Spleen (tissue), 13 donors: ENCODE measurements around the gene COX7B2. TPM values are rescaled to one million over a fixed set of nuclear protein-coding genes. Genes with fewer than 3 reads are reported as not detected.
A peak's percentile ranks its signal among the peaks of the same experiment; 100 is the strongest.

Experiments used
- DNase-seq: peaks from one replicate; pipeline ENCODE4 v3.0.0-alpha.2; 2020
- H3K27ac ChIP-seq, 8 donors: fragments of 200-600 bp; sonication (generic) in 7 of 8; 1 replicate in 4 of 8; 2 replicates in 4 of 8; pipeline versions ENCODE4 v1.5.0 to v1.8.0; 2016 to 2021; ENCODE audit warnings: inconsistent platforms in 4 of 8, mild to moderate bottlenecking in 4 of 8, moderate library complexity in 1 of 8
- H3K27me3 ChIP-seq, 7 donors: fragments of 200-600 bp; sonication (generic) in 6 of 7; replicated peaks in 1 of 7; 1 replicate in 4 of 7; 2 replicates in 3 of 7; pipeline versions ENCODE4 v1.5.0 to v1.8.0; 2016 to 2021; ENCODE audit warnings: inconsistent platforms in 3 of 7, mild to moderate bottlenecking in 1 of 7
- H3K36me3 ChIP-seq, 6 donors: fragments of 200-600 bp; sonication (generic) in 5 of 6; 1 replicate in 4 of 6; 2 replicates in 2 of 6; pipeline versions ENCODE4 v1.5.0 to v1.8.0; 2016 to 2021; ENCODE audit warnings: inconsistent platforms in 2 of 6
- H3K4me1 ChIP-seq, 6 donors: fragments of 200-600 bp; sonication (generic) in 5 of 6; 1 replicate in 3 of 6; 2 replicates in 3 of 6; pipeline versions ENCODE4 v1.5.0 to v1.8.0; 2016 to 2021; ENCODE audit warnings: inconsistent platforms in 3 of 6
- H3K4me3 ChIP-seq, 8 donors: fragments of 200-600 bp; sonication (generic) in 7 of 8; 1 replicate in 4 of 8; 2 replicates in 4 of 8; pipeline versions ENCODE4 v1.5.0 to v1.8.0; 2016 to 2021; ENCODE audit warnings: inconsistent platforms in 4 of 8, mild to moderate bottlenecking in 4 of 8, moderate library complexity in 2 of 8
- H3K9me3 ChIP-seq, 8 donors: fragments of 200-600 bp; sonication (generic) in 7 of 8; 1 replicate in 4 of 8; 2 replicates in 4 of 8; pipeline versions ENCODE4 v1.5.0 to v1.8.0; 2016 to 2021; ENCODE audit warnings: inconsistent platforms in 4 of 8
- POLR2A ChIP-seq, 3 donors: fragments of 450-650 bp; IDR thresholded peaks; one replicate each; pipeline ENCODE4 v1.5.1; 2017; ENCODE audit warnings: antibody characterized with exemption in 3 of 3, mild to moderate bottlenecking in 1 of 3
- POLR2AphosphoS5 ChIP-seq, 3 donors: sonication (generic); formaldehyde crosslinking; IDR thresholded peaks; one replicate each; pipeline ENCODE4 v1.5.1; 2017; ENCODE audit warnings: antibody characterized with exemption in 3 of 3
- WGBS, 5 donors: extraction: QIAGEN DNeasy Blood & Tissue Kit in 3 of 5; methylation state at CpG; one replicate each; pipeline versions ENCODE4 v1.1.5 to v1.1.7; 2013 to 2018; 5-methylcytosine and 5-hydroxymethylcytosine counted together
- intact Hi-C: fragments of 100-400 bp; cut with DNase I; formaldehyde crosslinking; loops from one replicate; pipeline ENCODE4 v1.15.0; 2023; ENCODE audit warnings: low total_unique reads
- long read RNA-seq, 2 donors: transcript quantifications; one replicate each; lab custom pipeline, GENCODE V29; 2026
- polyA plus RNA-seq, 3 donors: library from polyadenylated mRNA; stranded (reverse); fragments of 200-250 nt; gene quantifications; one replicate each; pipeline ENCODE4 v1.2.1, GENCODE V29; 2013
- total RNA-seq, 7 donors: library from RNA; depleted of rRNA in 3 of 7; stranded (reverse); fragments of >200 nt in 3 of 7; fragmentation: NEBNext Ultra II Directional in 4 of 7; extraction: Animal tissue kit (Norgen Biotek cat#: 25700) in 4 of 7; gene quantifications; one replicate each; pipeline versions ENCODE4 v1.1.0 to v1.2.1, GENCODE V29; 2016 to 2021
- TF ChIP-seq, protein P1 (sequence below), 11 experiments: fragments of 200-600 bp in 7 of 11; fragments of 450-650 bp in 4 of 11; sonication (generic) in 4 of 11; IDR thresholded peaks in 8 of 11; conservative IDR thresholded peaks in 3 of 11; 1 replicate in 7 of 11; 2 replicates in 4 of 11; pipeline versions ENCODE4 v1.4.0 to v1.8.0; 2016 to 2021; ENCODE audit warnings: antibody characterized with exemption in 11 of 11, inconsistent platforms in 4 of 11, mild to moderate bottlenecking in 1 of 11
- donor health status: healthy with polysubstance abuse.
- donor health status: DM: no; HTN: no; CAD: no; lungs with moderate emphysema.
- donor health status: DM: no; HTN: no; CAD: no.
- donor health status: Bipolar disorder and iron deficiency.
- donor health status: healthy.
- donor health status: DM: no; HTN: no; CAD: no.
- donor health status: DM: yes; HTN: yes; CAD: no.

Gene COX7B2
- not detected for total RNA-seq
- polyA plus RNA-seq = not detected
- long read RNA-seq, donor 1 = 0 reads
- long read RNA-seq, donor 2 = 0 reads

DNA sequence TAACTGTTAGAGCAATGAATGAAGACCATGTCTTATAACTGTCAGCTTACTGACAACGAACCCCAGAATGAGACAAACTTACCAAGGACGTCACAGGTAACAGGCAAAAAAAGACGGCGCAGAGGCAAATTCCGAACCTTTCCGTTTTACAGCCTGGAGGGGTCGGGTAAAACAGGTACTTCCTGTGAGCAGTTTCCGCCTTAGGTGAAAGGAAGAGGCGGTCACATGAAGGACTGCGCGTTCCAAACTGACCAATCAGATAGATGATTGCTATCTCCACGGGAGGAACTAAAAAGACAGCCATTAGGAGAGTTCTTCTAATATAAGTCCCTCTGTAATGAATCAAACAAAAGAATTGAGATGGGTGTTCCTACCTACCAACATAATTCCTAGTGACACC, at the start of gene COX7B2:
TSS of gene COX7B2 (minus strand) at position 168 of the 400 bp plus-strand sequence. CDS start 174,053 bp downstream, outside the sequence.
- Histone ChIP-seq H3K27me3 (no peaks in the 10 kb centered on the region), H3K9me3 (no peaks in the 10 kb centered on the region), H3K4me1 (no peaks in the 10 kb centered on the region), H3K27ac (no peak within 1 kb of the TSS), H3K4me3 (no peak within 1 kb of the TSS), H3K36me3 (no peaks in the 10 kb centered on the region)
- TF ChIP-seq, protein P1, sequence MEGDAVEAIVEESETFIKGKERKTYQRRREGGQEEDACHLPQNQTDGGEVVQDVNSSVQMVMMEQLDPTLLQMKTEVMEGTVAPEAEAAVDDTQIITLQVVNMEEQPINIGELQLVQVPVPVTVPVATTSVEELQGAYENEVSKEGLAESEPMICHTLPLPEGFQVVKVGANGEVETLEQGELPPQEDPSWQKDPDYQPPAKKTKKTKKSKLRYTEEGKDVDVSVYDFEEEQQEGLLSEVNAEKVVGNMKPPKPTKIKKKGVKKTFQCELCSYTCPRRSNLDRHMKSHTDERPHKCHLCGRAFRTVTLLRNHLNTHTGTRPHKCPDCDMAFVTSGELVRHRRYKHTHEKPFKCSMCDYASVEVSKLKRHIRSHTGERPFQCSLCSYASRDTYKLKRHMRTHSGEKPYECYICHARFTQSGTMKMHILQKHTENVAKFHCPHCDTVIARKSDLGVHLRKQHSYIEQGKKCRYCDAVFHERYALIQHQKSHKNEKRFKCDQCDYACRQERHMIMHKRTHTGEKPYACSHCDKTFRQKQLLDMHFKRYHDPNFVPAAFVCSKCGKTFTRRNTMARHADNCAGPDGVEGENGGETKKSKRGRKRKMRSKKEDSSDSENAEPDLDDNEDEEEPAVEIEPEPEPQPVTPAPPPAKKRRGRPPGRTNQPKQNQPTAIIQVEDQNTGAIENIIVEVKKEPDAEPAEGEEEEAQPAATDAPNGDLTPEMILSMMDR (IDR thresholded peaks at IDR 0.05 in 8 of 11, conservative IDR thresholded peaks at IDR 0.05 in 3 of 11) = no peak
- TF ChIP-seq POLR2A (IDR thresholded peaks at IDR 0.05) (no peak), POLR2AphosphoS5 (IDR thresholded peaks at IDR 0.05) (no peak)
- intact Hi-C loops = no loop called here
- WGBS, 5 donors = 88 to 92% (median 90%) methylated on average over 12 of the region's 12 CpGs
- peak; percentile 17 for DNase-seq

DNA sequence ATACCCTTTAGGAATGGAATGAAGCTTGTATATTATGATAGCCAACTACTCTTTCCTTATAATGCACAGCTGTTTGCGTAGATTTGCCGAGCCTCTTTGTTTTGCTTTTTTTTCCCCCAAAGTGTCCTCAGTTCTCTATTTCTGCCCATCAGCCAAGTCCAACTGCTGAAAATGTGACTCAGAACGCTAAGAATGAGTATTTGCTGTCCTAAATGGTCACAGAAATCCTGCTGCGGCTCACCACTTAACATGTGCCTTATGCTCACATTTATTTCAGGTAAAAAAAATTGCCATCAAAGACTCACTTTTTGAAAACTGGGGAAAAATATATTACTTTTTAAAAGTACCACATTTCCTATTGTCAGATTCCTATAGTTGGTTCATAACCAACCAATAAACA, 47.4 kb upstream of the COX7B2 start:
- Histone ChIP-seq H3K27me3 (peaks cover 0 to 4% (median 0%) of the 10 kb centered on the region in 7 donors), H3K27ac (no peak overlapping the region), H3K4me1 (no peaks in the 10 kb centered on the region), H3K4me3 (no peak overlapping the region), H3K36me3 (no peaks in the 10 kb centered on the region), H3K9me3 (no peaks in the 10 kb centered on the region)
- 66 to 77% (median 70%) methylated on average over 4 of the region's 4 CpGs for WGBS, 5 donors
- TF ChIP-seq POLR2A (IDR thresholded peaks at IDR 0.05) = no peak
- no peak for TF ChIP-seq POLR2AphosphoS5 (IDR thresholded peaks at IDR 0.05)
- TF ChIP-seq, protein P1 (IDR thresholded peaks at IDR 0.05 in 8 of 11, conservative IDR thresholded peaks at IDR 0.05 in 3 of 11) = no peak
- intact Hi-C loops = no loop called here
- DNase-seq = no peak

DNA sequence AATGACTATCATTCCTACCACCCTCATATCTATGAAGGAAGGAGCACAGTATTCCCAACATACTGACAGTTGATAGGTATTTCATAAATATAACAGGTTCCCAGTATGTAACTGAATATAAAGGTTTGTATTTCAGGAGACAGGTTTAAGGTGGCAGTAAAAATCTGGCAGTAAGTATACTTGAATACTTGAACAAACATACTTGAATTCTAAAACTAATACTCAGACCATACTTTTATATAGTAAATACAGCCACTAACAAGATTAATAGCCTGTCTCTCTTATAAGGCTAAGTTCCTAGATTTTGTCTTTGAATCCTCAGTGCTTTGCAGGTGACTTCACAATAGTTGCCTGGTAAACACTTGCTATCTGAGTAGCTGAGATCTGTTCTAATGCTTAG, 46.6 kb upstream of the COX7B2 start:
- H3K9me3 ChIP-seq = no peaks in the 10 kb centered on the region
- TF ChIP-seq POLR2AphosphoS5 (IDR thresholded peaks at IDR 0.05) = no peak
- no peak for TF ChIP-seq POLR2A (IDR thresholded peaks at IDR 0.05)
- TF ChIP-seq, protein P1 (IDR thresholded peaks at IDR 0.05 in 8 of 11, conservative IDR thresholded peaks at IDR 0.05 in 3 of 11) = no peak
- H3K4me3 ChIP-seq = no peak overlapping the region

GRCh38 chr4:46954643-46955042, 45.6 kb upstream of the COX7B2 start:
- intact Hi-C loops = no loop called here
- H3K4me3 ChIP-seq = no peak overlapping the region
- H3K27me3 ChIP-seq = peaks cover 0 to 4% (median 0%) of the 10 kb centered on the region in 7 donors
- H3K27ac ChIP-seq = no peak overlapping the region
- TF ChIP-seq, protein P1 (IDR thresholded peaks at IDR 0.05 in 8 of 11, conservative IDR thresholded peaks at IDR 0.05 in 3 of 11) = no peak
- TF ChIP-seq POLR2A (IDR thresholded peaks at IDR 0.05) (no peak), POLR2AphosphoS5 (IDR thresholded peaks at IDR 0.05) (no peak)
- H3K9me3 ChIP-seq = no peaks in the 10 kb centered on the region
- no peak for DNase-seq
- H3K4me1 ChIP-seq = no peaks in the 10 kb centered on the region
- no peaks in the 10 kb centered on the region for H3K36me3 ChIP-seq

More for the DNA sequence above, 46.6 kb upstream of the COX7B2 start:
- no peak for DNase-seq
- Histone ChIP-seq H3K27me3 (peaks cover 0 to 4% (median 0%) of the 10 kb centered on the region in 7 donors), H3K27ac (no peak overlapping the region), H3K36me3 (no peaks in the 10 kb centered on the region), H3K4me1 (no peaks in the 10 kb centered on the region)
- intact Hi-C loops = no loop called here
